Measurements from ENCODE around the gene SMAD3. TPM values are rescaled to one million over a fixed set of nuclear protein-coding genes. Genes with fewer than 3 reads are reported as not detected.

The SMAD3 gene
- total and polyA plus RNA-seq, 2 donors (not counting 1 experiment from before 2014, with no cell fraction given): 55.9 to 163 TPM

GRCh38 chr15:67186688-67187087, 121.3 kb downstream of the SMAD3 start:
- Histone ChIP-seq H3K4me2 (replicated peaks; ENCODE audit: low read depth, low read length, poor library complexity, severe bottlenecking) (no peak overlapping the region), H3K4me3 (ENCODE audit: control extremely low read depth in 1 of 5, extremely low read depth in 1 of 5, insufficient read depth in 1 of 5, low read depth in 2 of 5, low read length in 4 of 5) (no peak overlapping the region), H3K27ac (ENCODE audit: low read length in 2 of 2) (no peak overlapping the region), H4K20me1 (ENCODE audit: control insufficient read depth, insufficient read depth, low read length, poor library complexity, severe bottlenecking) (peaks cover 5% of the 10 kb centered on the region), H3K9me3 (ENCODE audit: control extremely low read depth in 1 of 3, control insufficient read depth in 2 of 3, insufficient read depth in 1 of 3, low read length in 2 of 3) (no peaks in the 10 kb centered on the region), H3K27me3 (replicated peaks in 1 of 4; ENCODE audit: control extremely low read depth in 1 of 4, control insufficient read depth in 3 of 4, insufficient read depth in 4 of 4, low read length in 3 of 4) (no peaks in the 10 kb centered on the region), H2AFZ (ENCODE audit: insufficient read depth, low read depth, low read length, poor library complexity, severe bottlenecking) (no peak overlapping the region), H3K9ac (ENCODE audit: low read length) (no peak overlapping the region), H3K79me2 (ENCODE audit: control insufficient read depth, insufficient read depth, low read length) (no peaks in the 10 kb centered on the region), H3K4me1 (ENCODE audit: control insufficient read depth in 2 of 2, insufficient read depth in 2 of 2, low read length in 2 of 2) (peaks cover 0 to 3% of the 10 kb centered on the region in 2 donors), H3K36me3 (replicated peaks in 1 of 2; ENCODE audit: control extremely low read depth in 1 of 2, control insufficient read depth in 1 of 2, extremely low read depth in 1 of 2, insufficient read depth in 2 of 2, low read length in 1 of 2) (peaks cover 7 to 92% of the 10 kb centered on the region in 2 experiments)
- H3K4me1 Mint-ChIP-seq: peaks cover 10% of the 10 kb centered on the region
- 94% methylated on average over 4 of the region's 4 CpGs for WGBS (ENCODE audit: insufficient coverage)
- no peak overlapping the region for H3K27ac Mint-ChIP-seq
- H3K4me3 Mint-ChIP-seq: no peak overlapping the region
- DNase-seq (no peak), ATAC-seq (ENCODE audit: low read depth) (no peak)
- TF ChIP-seq CTCF (IDR thresholded peaks at IDR 0.05) (no peak), EZH2 (IDR thresholded peaks at IDR 0.05; ENCODE audit: borderline replicate concordance, insufficient read depth, low read depth, low read length, poor library complexity, severe bottlenecking) (no peak)
- POLR2A ChIA-PET: no interaction called here
- intact Hi-C loops (cut with micrococcal nuclease): no loop called here
- H3K9me3 Mint-ChIP-seq (ENCODE audit: insufficient read depth): no peaks in the 10 kb centered on the region
- CTCF ChIA-PET: no interaction called here
- H3K27me3 Mint-ChIP-seq: no peaks in the 10 kb centered on the region

- 98% methylated on average over 10 of the region's 12 CpGs for WGBS (ENCODE audit: insufficient coverage)
- H3K27me3 Mint-ChIP-seq: no peaks in the 10 kb centered on the region
- peaks cover 0 to 3% of the 10 kb centered on the region in 2 donors for H3K4me1 ChIP-seq (ENCODE audit: control insufficient read depth in 2 of 2, insufficient read depth in 2 of 2, low read length in 2 of 2)
- ChIA-PET POLR2A (no interaction called here), CTCF (interaction anchor here (0.8 to 1.4 kb wide), 2 partner anchors 122 to 241 kb away, joined by 3 to 4 read pairs; partner anchors contain the start of gene SMAD3)
- intact Hi-C loops (cut with micrococcal nuclease): no loop called here
- TF ChIP-seq EZH2 (IDR thresholded peaks at IDR 0.05; ENCODE audit: borderline replicate concordance, insufficient read depth, low read depth, low read length, poor library complexity, severe bottlenecking) (no peak), CTCF (IDR thresholded peaks at IDR 0.05) (no peak)
- peaks cover 12 to 93% of the 10 kb centered on the region in 2 experiments for H3K36me3 ChIP-seq (replicated peaks in 1 of 2; ENCODE audit: control extremely low read depth in 1 of 2, control insufficient read depth in 1 of 2, extremely low read depth in 1 of 2, insufficient read depth in 2 of 2, low read length in 1 of 2)
- H3K4me2 ChIP-seq (replicated peaks; ENCODE audit: low read depth, low read length, poor library complexity, severe bottlenecking): no peak overlapping the region
- no peaks in the 10 kb centered on the region for H3K27me3 ChIP-seq (replicated peaks in 1 of 4; ENCODE audit: control extremely low read depth in 1 of 4, control insufficient read depth in 3 of 4, insufficient read depth in 4 of 4, low read length in 3 of 4)
- H4K20me1 ChIP-seq (ENCODE audit: control insufficient read depth, insufficient read depth, low read length, poor library complexity, severe bottlenecking): peaks cover 5% of the 10 kb centered on the region
- H3K9me3 ChIP-seq (ENCODE audit: control extremely low read depth in 1 of 3, control insufficient read depth in 2 of 3, insufficient read depth in 1 of 3, low read length in 2 of 3): no peaks in the 10 kb centered on the region
- ATAC-seq (ENCODE audit: low read depth) (no peak), DNase-seq (no peak)
- H3K9me3 Mint-ChIP-seq (ENCODE audit: insufficient read depth): no peaks in the 10 kb centered on the region
- no peak overlapping the region for H2AFZ ChIP-seq (ENCODE audit: insufficient read depth, low read depth, low read length, poor library complexity, severe bottlenecking)
- H3K27ac Mint-ChIP-seq: no peak overlapping the region
- H3K79me2 ChIP-seq (ENCODE audit: control insufficient read depth, insufficient read depth, low read length): no peaks in the 10 kb centered on the region
- no peak overlapping the region for H3K4me3 Mint-ChIP-seq
- H3K9ac ChIP-seq (ENCODE audit: low read length): no peak overlapping the region
- H3K27ac ChIP-seq (ENCODE audit: low read length in 2 of 2): no peak overlapping the region
- H3K4me1 Mint-ChIP-seq: peaks cover 10% of the 10 kb centered on the region
- no peak overlapping the region for H3K4me3 ChIP-seq (ENCODE audit: control extremely low read depth in 1 of 5, extremely low read depth in 1 of 5, insufficient read depth in 1 of 5, low read depth in 2 of 5, low read length in 4 of 5)
These were observed 122.0 kb downstream of the SMAD3 start for GRCh38 chr15:67187351-67187854.
